NCI-H1436 (cell line): ENCODE data around the gene GUCA2A.

Experiments used
- DNase-seq: peaks from one replicate; lab custom pipeline; 2025; lab: John Stamatoyannopoulos, UW

GUCA2A gene

GRCh38 chr1:42176902-42177519 is 12.5 kb upstream of the GUCA2A start:
- DNase-seq = peak; percentile 34

- no peak for DNase-seq
These were observed 10.9 kb upstream of the GUCA2A start for GRCh38 chr1:42175314-42176054.

GRCh38 chr1:42173961-42174735 is 9.6 kb upstream of the GUCA2A start:
- DNase-seq = no peak

GRCh38 chr1:42173155-42173933 is 8.8 kb upstream of the GUCA2A start:
- peak; percentile 47 for DNase-seq

- no peak for DNase-seq
These were observed 8.0 kb upstream of the GUCA2A start for GRCh38 chr1:42172381-42173133.

GRCh38 chr1:42171679-42172266 is 7.2 kb upstream of the GUCA2A start:
- no peak for DNase-seq

- no peak for DNase-seq
These were observed 6.5 kb upstream of the GUCA2A start for GRCh38 chr1:42170779-42171621.

GRCh38 chr1:42168763-42169162 is 4.2 kb upstream of the GUCA2A start:
- DNase-seq = no peak

- DNase-seq = no peak
These were observed 3.8 kb upstream of the GUCA2A start for GRCh38 chr1:42168391-42168670.

GRCh38 chr1:42167611-42168390 is 3.3 kb upstream of the GUCA2A start:
- DNase-seq = no peak

GRCh38 chr1:42165511-42166210 is 1.1 kb upstream of the GUCA2A start:
- DNase-seq = no peak

GRCh38 chr1:42163536-42164503 is 725 bp downstream of the GUCA2A start:
- no peak for DNase-seq

GRCh38 chr1:42163114-42163513 is 1.4 kb downstream of the GUCA2A start:
- no peak for DNase-seq

GRCh38 chr1:42162181-42162580 is 2.4 kb downstream of the GUCA2A start:
- no peak for DNase-seq

GRCh38 chr1:42158189-42158588 is 6.4 kb downstream of the GUCA2A start:
- DNase-seq = no peak

GRCh38 chr1:42157667-42158066 is 6.9 kb downstream of the GUCA2A start:
- no peak for DNase-seq

GRCh38 chr1:42155362-42155761 is 9.2 kb downstream of the GUCA2A start:
- DNase-seq = no peak

- DNase-seq = no peak
These were observed 9.9 kb downstream of the GUCA2A start for GRCh38 chr1:42154685-42155084.
